Osteoblast (primary cell): ENCODE results near the gene BRPF3. TPM values are rescaled to one million over a fixed set of nuclear protein-coding genes. Genes with fewer than 3 reads are reported as not detected.

Experiments
- DNase-seq: peaks from one replicate; pipeline ENCODE4 v3.0.0; 2011; ENCODE audit warnings: low spot score, mixed read lengths; ENCODE audit not compliant: insufficient read length; ENCODE audit errors: missing footprints
- H2AFZ ChIP-seq: 2 replicates; pipeline ENCODE4 v1.6.0; 2011; ENCODE audit warnings: mild to moderate bottlenecking, low read length
- H3K27ac ChIP-seq: 2 replicates; pipeline ENCODE4 v1.5.1; 2011; ENCODE audit warnings: mild to moderate bottlenecking, low read depth, low read length, moderate library complexity
- H3K27me3 ChIP-seq: 2 replicates; pipeline ENCODE4 v1.6.0; 2012; ENCODE audit warnings: mild to moderate bottlenecking, control low read depth, inconsistent platforms, low read length, moderate library complexity; ENCODE audit not compliant: insufficient read depth
- H3K36me3 ChIP-seq: 2 replicates; pipeline ENCODE4 v1.5.1; 2011; ENCODE audit warnings: mild to moderate bottlenecking, low read length, control low read depth, moderate library complexity; ENCODE audit not compliant: insufficient read depth
- H3K4me1 ChIP-seq: 2 replicates; pipeline ENCODE4 v1.5.1; 2011; ENCODE audit warnings: mild to moderate bottlenecking, low read length, control low read depth, moderate library complexity; ENCODE audit not compliant: insufficient read depth
- H3K4me2 ChIP-seq: 2 replicates; pipeline ENCODE4 v1.6.0; 2011; ENCODE audit warnings: mild to moderate bottlenecking, low read length; ENCODE audit not compliant: insufficient read depth
- H3K4me3 ChIP-seq: fragments of 200-600 bp; sonication (generic); 3 replicates; pipeline ENCODE4 v1.5.1; 2012; ENCODE audit warnings: mild to moderate bottlenecking, low read length, inconsistent platforms; ENCODE audit not compliant: insufficient read depth
- H3K79me2 ChIP-seq: 2 replicates; pipeline ENCODE4 v1.6.0; 2012; ENCODE audit warnings: mild to moderate bottlenecking, low read length, control low read depth, inconsistent platforms; ENCODE audit not compliant: insufficient read depth
- H3K9me3 ChIP-seq: 2 replicates; pipeline ENCODE4 v1.5.1; 2011; ENCODE audit warnings: low read depth, low read length, control low read depth
- H4K20me1 ChIP-seq: 2 replicates; pipeline ENCODE4 v1.6.0; 2012; ENCODE audit warnings: mild to moderate bottlenecking, low read length, control low read depth; ENCODE audit not compliant: insufficient read depth
- CTCF ChIP-seq: IDR thresholded peaks from 2 replicates; pipeline ENCODE4 v1.5.1; 2011; ENCODE audit warnings: mild to moderate bottlenecking, low read depth, low read length, moderate library complexity; ENCODE audit errors: extremely low read depth
- total RNA-seq: library from RNA; depleted of rRNA; stranded (reverse); fragments of >200 nt; gene quantifications from 2 replicates; pipeline ENCODE4 v1.2.3, GENCODE V29; 2012

BRPF3 gene
- total RNA-seq, 1 donor = 18.8 TPM

DNA sequence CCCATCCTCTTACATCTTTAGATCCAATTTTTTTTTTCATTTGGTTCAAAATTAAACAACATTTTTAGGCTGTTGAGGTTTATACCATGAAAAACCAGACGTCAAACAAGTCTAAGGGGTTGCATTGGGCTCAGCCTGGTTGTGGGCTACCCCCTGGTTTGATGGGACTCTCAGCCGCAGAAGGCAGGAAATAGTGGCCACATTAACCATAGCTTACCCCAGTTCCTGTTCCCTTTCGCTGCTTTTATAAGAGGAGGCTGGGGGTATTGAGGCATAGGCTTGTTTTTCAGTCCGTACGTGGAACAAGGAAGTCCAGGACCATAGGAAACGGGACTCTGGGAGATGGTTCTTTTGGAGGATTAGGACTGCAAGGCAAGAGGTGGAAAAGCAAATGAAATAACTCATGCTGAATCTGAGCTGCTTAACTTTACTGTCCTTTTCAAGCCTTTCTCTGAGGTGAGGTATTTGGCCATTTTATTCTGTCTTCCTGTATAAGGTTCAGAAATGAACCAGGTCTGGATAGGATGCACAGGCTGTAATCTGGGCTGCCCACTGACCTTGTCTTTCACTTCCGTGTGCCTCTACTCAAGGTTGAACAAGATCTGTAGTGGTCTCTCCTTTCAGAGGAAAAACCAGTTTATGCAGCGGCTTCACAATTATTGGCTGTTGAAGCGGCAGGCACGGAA, 7.7 kb downstream of the BRPF3 start:
- Histone ChIP-seq H3K36me3 (peaks cover 74% of the 10 kb centered on the region), H3K4me1 (no peaks in the 10 kb centered on the region), H4K20me1 (peaks cover 60% of the 10 kb centered on the region), H2AFZ (no peak overlapping the region), H3K27ac (no peak overlapping the region), H3K4me2 (no peak overlapping the region), H3K79me2 (peaks cover 64% of the 10 kb centered on the region), H3K9me3 (no peaks in the 10 kb centered on the region), H3K4me3 (no peak overlapping the region), H3K27me3 (no peaks in the 10 kb centered on the region)
- no peak for TF ChIP-seq CTCF
- DNase-seq = no peak

- Histone ChIP-seq H2AFZ (no peak overlapping the region), H3K27ac (no peak overlapping the region), H3K4me2 (no peak overlapping the region), H3K4me3 (no peak overlapping the region), H3K4me1 (no peaks in the 10 kb centered on the region), H3K36me3 (peaks cover 81% of the 10 kb centered on the region), H4K20me1 (peaks cover 33% of the 10 kb centered on the region), H3K27me3 (no peaks in the 10 kb centered on the region), H3K79me2 (peaks cover 36% of the 10 kb centered on the region), H3K9me3 (no peaks in the 10 kb centered on the region)
- no peak for TF ChIP-seq CTCF
- DNase-seq = no peak
Measured at GRCh38 chr6:36207155-36207554, 10.6 kb downstream of the BRPF3 start.

DNA sequence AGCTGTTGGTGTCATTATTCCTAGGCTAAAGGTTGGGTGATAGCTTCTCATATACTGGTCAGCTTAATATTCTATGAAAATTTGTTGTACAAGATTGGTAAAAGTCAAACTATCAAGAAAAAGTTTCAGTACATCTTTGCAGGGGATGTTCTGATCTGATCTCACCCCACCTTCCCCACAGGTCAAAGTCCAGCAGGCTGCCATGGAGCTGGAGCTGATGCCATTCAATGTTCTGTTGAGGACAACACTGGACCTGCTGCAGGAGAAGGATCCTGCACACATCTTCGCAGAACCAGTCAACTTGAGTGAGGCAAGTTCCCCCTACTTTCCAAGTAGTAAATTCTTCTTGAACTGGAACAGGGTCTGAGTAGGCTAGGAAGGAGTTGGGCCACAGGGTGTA, 13.1 kb downstream of the BRPF3 start:
- Histone ChIP-seq H3K9me3 (no peaks in the 10 kb centered on the region), H3K27me3 (no peaks in the 10 kb centered on the region), H2AFZ (no peak overlapping the region), H4K20me1 (peaks cover 15% of the 10 kb centered on the region), H3K4me1 (no peaks in the 10 kb centered on the region), H3K27ac (no peak overlapping the region), H3K79me2 (peaks cover 13% of the 10 kb centered on the region), H3K4me2 (no peak overlapping the region), H3K4me3 (no peak overlapping the region), H3K36me3 (peaks cover 80% of the 10 kb centered on the region)
- no peak for DNase-seq
- TF ChIP-seq CTCF = no peak

DNA sequence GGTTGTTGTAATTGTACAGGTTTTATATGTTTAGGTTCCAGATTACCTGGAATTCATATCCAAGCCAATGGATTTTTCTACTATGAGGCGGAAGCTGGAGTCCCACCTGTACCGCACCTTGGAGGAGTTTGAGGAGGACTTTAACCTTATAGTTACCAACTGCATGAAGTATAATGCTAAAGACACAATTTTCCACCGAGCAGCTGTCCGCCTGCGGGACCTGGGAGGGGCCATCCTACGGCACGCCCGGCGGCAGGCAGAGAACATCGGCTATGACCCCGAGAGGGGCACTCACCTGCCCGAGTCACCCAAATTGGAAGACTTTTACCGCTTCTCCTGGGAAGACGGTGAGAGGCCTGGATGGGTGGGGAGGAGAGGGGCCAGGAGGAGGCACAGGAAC, 13.6 kb downstream of the BRPF3 start:
- Histone ChIP-seq H4K20me1 (peaks cover 12% of the 10 kb centered on the region), H3K4me3 (no peak overlapping the region), H3K4me1 (no peaks in the 10 kb centered on the region), H3K4me2 (no peak overlapping the region), H3K27ac (no peak overlapping the region), H2AFZ (no peak overlapping the region), H3K79me2 (peaks cover 7% of the 10 kb centered on the region), H3K36me3 (peaks cover 84% of the 10 kb centered on the region), H3K27me3 (no peaks in the 10 kb centered on the region), H3K9me3 (no peaks in the 10 kb centered on the region)
- TF ChIP-seq CTCF = no peak
- no peak for DNase-seq
